NT2/D1 (cell line): Measurements from ENCODE around the gene MMUT.

ENCODE experiments used
- YY1 ChIP-seq: IDR thresholded peaks from 2 replicates; pipeline ENCODE4 v1.6.1; 2011; ENCODE audit not compliant: insufficient read length, insufficient read depth
- ZNF274 ChIP-seq: IDR thresholded peaks from 2 replicates; pipeline ENCODE4 v1.6.1; 2011; ENCODE audit warnings: mild to moderate bottlenecking, low read depth, low read length

- TF ChIP-seq ZNF274 (no peak), YY1 (no peak)
Observed at GRCh38 chr6:49499623-49500022, 36.6 kb upstream of the MMUT start, which contains the start of gene GLYATL3.
